Inflammatory macrophage treated with lipopolysaccharide for 1 hour (primary cell): ENCODE data around the gene APOBEC3B.
"Not testable (repeated sequence)": the region's sequence is repeated elsewhere in the genome, so short reads cannot be mapped to it uniquely, and the experiment has no call there.

Source experiments
- DNase-seq, 2 donors: peaks; one replicate each; pipeline ENCODE4 v3.0.0-alpha.2; 2020 to 2022

APOBEC3B gene

GRCh38 chr22:38952281-38952993, 29.7 kb upstream of the APOBEC3B start:
- peak; percentile 66 to 75 for DNase-seq

- DNase-seq, result no peak
Observed at GRCh38 chr22:38953091-38953490, 29.1 kb upstream of the APOBEC3B start.

- peak; percentile 97 for DNase-seq
Observed at GRCh38 chr22:38953577-38954413, 28.4 kb upstream of the APOBEC3B start.

- DNase-seq, result no peak
Observed at GRCh38 chr22:38954414-38955043, 27.6 kb upstream of the APOBEC3B start.

GRCh38 chr22:38955250-38955905, 26.8 kb upstream of the APOBEC3B start:
- DNase-seq, result no peak

GRCh38 chr22:38955926-38956325, 26.2 kb upstream of the APOBEC3B start:
- DNase-seq, result no peak

- DNase-seq, result no peak
Observed at GRCh38 chr22:38956551-38956950, 25.6 kb upstream of the APOBEC3B start.

- peak; percentile 55 to 78 for DNase-seq
Observed at GRCh38 chr22:38957046-38957770, 24.9 kb upstream of the APOBEC3B start, which contains the start of gene APOBEC3A. TSS of gene APOBEC3A (plus strand) at chr22:38957609. CDS start at chr22:38957692, 83 bp downstream.

- DNase-seq, result peak in 1 of 2 donors; percentile 43
Observed at GRCh38 chr22:38957808-38958650, 24.1 kb upstream of the APOBEC3B start.

GRCh38 chr22:38958651-38958943, 23.6 kb upstream of the APOBEC3B start:
- not testable (repeated sequence) for DNase-seq

- no peak for DNase-seq
Observed at GRCh38 chr22:38959590-38959989, 22.6 kb upstream of the APOBEC3B start.

- not testable (repeated sequence) for DNase-seq
Observed at GRCh38 chr22:38960673-38961072, 21.5 kb upstream of the APOBEC3B start.

GRCh38 chr22:38963291-38963738, 18.8 kb upstream of the APOBEC3B start:
- not testable (repeated sequence) for DNase-seq

- DNase-seq, result no peak
Observed at GRCh38 chr22:38963872-38964271, 18.3 kb upstream of the APOBEC3B start.

GRCh38 chr22:38964306-38964705, 17.8 kb upstream of the APOBEC3B start:
- no peak for DNase-seq

- DNase-seq, result no peak
Observed at GRCh38 chr22:38964989-38965388, 17.2 kb upstream of the APOBEC3B start.

GRCh38 chr22:38965614-38966379, 16.4 kb upstream of the APOBEC3B start:
- no peak for DNase-seq

- DNase-seq, result no peak
Observed at GRCh38 chr22:38966380-38966702, 15.8 kb upstream of the APOBEC3B start.

GRCh38 chr22:38966942-38967341, 15.2 kb upstream of the APOBEC3B start:
- no peak for DNase-seq
